DND-41 (cell line): ENCODE measurements around the gene SYNDIG1.

Experiments used
- ATAC-seq: fragments of 200-7000 bp; cut with Tn5 transposase; 3 replicates; pipeline ENCODE4 v1.9.1; 2021; ENCODE audit warnings: low read depth; ENCODE audit not compliant: insufficient read depth
- DNase-seq: peaks from one replicate; pipeline ENCODE4 v3.0.0-alpha.2; 2020
- H2AFZ ChIP-seq: 2 replicates; pipeline ENCODE4 v1.6.0; 2012; ENCODE audit warnings: low read depth, low read length
- H3K27ac ChIP-seq: 2 replicates; pipeline ENCODE4 v1.5.1; 2012; ENCODE audit warnings: low read length, inconsistent platforms
- H3K27me3 ChIP-seq: fragments of 200-600 bp; sonication (generic); 2 replicates; pipeline ENCODE4 v1.6.0; 2012; ENCODE audit warnings: low read length, mild to moderate bottlenecking, inconsistent platforms; ENCODE audit not compliant: insufficient read depth, poor library complexity
- H3K36me3 ChIP-seq: 2 replicates; pipeline ENCODE4 v1.5.1; 2012; ENCODE audit warnings: low read length, inconsistent platforms; ENCODE audit not compliant: insufficient read depth
- H3K4me1 ChIP-seq: 2 replicates; pipeline ENCODE4 v1.5.1; 2012; ENCODE audit warnings: mild to moderate bottlenecking, low read length; ENCODE audit not compliant: insufficient read depth
- H3K4me2 ChIP-seq: 2 replicates; pipeline ENCODE4 v1.6.0; 2012; ENCODE audit warnings: mild to moderate bottlenecking, moderate library complexity, low read length, inconsistent platforms; ENCODE audit not compliant: insufficient read depth
- H3K4me3 ChIP-seq, 2 experiments: fragments of 200-600 bp in 1 of 2; shearing (Covaris generic) in 1 of 2; 2 replicates each; pipeline ENCODE4 v1.5.1; 2012 to 2016; ENCODE audit warnings: inconsistent platforms in 2 of 2, low read length in 2 of 2, mild to moderate bottlenecking in 2 of 2, low read depth in 1 of 2, moderate library complexity in 1 of 2
- H3K79me2 ChIP-seq: 2 replicates; pipeline ENCODE4 v1.6.0; 2012; ENCODE audit warnings: low read length, inconsistent platforms; ENCODE audit not compliant: insufficient read depth
- H3K9ac ChIP-seq: 2 replicates; pipeline ENCODE4 v1.6.0; 2012; ENCODE audit warnings: low read depth, mild to moderate bottlenecking, inconsistent platforms, low read length, moderate library complexity
- H3K9me3 ChIP-seq: 2 replicates; pipeline ENCODE4 v1.5.1; 2012; ENCODE audit warnings: low read length, moderate library complexity, mild to moderate bottlenecking, inconsistent platforms; ENCODE audit not compliant: insufficient read depth, severe bottlenecking
- H4K20me1 ChIP-seq: 2 replicates; pipeline ENCODE4 v1.6.0; 2012; ENCODE audit warnings: low read length; ENCODE audit not compliant: insufficient read depth
- EZH2 ChIP-seq: IDR thresholded peaks from 3 replicates; pipeline ENCODE4 v1.6.1; 2012; ENCODE audit warnings: borderline replicate concordance, low read depth, mild to moderate bottlenecking, moderate library complexity, low read length, inconsistent platforms; ENCODE audit not compliant: severe bottlenecking
- TF ChIP-seq, protein P1 (sequence below): IDR thresholded peaks from 2 replicates; pipeline ENCODE4 v1.5.1; 2012; ENCODE audit warnings: borderline replicate concordance, low read length, moderate library complexity, mild to moderate bottlenecking; ENCODE audit not compliant: poor library complexity, severe bottlenecking; ENCODE audit errors: extremely low read depth

Gene SYNDIG1

DNA sequence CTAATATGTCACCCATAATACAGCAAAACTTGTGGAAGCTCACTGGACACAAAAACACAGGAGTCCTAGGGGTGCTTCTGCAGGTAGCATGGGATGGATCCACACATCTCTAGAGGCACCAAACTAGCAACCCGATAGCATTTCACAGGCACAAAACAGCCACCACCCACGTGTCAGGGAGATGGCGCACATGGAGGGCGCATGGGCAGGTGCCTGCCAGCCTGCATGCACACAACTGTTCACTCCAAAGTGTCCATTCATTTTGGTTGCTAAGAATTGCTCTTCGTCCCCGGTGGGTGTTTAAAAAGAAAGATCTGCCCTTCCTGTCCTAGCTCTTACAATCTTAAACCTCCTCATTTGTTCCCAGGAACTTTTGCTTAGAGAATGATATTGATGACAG is 171.3 kb downstream of the SYNDIG1 start:
- H3K9ac ChIP-seq = no peak overlapping the region
- DNase-seq (no peak), ATAC-seq (no peak)
- H3K4me3 ChIP-seq = no peak overlapping the region
- no peaks in the 10 kb centered on the region for H3K4me1 ChIP-seq
- H3K27ac ChIP-seq = no peak overlapping the region
- H3K27me3 ChIP-seq = no peaks in the 10 kb centered on the region
- H3K9me3 ChIP-seq = no peaks in the 10 kb centered on the region
- no peaks in the 10 kb centered on the region for H3K36me3 ChIP-seq
- TF ChIP-seq, protein P1, sequence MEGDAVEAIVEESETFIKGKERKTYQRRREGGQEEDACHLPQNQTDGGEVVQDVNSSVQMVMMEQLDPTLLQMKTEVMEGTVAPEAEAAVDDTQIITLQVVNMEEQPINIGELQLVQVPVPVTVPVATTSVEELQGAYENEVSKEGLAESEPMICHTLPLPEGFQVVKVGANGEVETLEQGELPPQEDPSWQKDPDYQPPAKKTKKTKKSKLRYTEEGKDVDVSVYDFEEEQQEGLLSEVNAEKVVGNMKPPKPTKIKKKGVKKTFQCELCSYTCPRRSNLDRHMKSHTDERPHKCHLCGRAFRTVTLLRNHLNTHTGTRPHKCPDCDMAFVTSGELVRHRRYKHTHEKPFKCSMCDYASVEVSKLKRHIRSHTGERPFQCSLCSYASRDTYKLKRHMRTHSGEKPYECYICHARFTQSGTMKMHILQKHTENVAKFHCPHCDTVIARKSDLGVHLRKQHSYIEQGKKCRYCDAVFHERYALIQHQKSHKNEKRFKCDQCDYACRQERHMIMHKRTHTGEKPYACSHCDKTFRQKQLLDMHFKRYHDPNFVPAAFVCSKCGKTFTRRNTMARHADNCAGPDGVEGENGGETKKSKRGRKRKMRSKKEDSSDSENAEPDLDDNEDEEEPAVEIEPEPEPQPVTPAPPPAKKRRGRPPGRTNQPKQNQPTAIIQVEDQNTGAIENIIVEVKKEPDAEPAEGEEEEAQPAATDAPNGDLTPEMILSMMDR = no peak
- no peak for TF ChIP-seq EZH2
- no peaks in the 10 kb centered on the region for H4K20me1 ChIP-seq
- H2AFZ ChIP-seq = no peak overlapping the region
- H3K4me2 ChIP-seq = no peak overlapping the region
- no peaks in the 10 kb centered on the region for H3K79me2 ChIP-seq

DNA sequence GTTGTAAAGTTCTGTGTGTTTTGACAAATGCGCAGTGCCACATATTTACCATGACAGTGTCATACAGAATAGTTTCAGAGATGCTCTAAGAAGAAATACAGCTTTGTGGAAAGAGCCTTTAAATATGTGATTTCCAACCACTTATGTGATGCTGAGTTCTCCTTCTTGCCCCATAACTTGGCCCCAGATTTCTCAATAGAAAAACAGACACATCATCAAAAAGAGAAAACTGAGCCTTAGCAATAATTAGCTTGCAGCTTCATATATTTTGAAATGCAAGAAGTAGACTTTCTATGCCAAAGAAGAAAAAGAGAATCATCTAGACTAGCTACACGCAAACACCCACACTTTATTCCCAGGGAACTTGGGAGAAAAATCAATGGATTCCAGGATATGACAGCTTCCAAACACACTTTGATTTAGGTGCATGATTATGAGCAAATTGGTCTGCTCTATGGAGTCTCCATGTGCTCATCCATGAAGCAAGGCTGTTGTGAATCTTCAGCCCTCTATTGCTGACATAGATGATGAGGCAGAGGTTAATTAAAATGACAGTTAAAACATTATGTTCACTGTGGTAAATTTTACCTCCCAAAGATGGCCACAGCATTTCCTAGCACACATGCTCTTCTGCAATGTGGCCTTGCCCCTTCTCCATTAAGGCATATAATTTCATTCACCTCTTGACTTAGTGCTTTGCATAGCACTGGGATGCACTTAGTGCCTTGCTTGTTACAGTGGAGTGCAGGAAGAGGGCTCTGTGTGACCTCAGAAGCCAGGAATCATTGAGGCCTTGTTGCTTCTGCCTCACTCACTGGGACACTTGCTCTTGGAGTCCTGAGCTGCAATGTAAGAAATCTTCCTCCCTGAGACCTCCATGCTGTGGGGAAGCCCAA is 174.6 kb downstream of the SYNDIG1 start:
- no peak for DNase-seq
- Histone ChIP-seq H3K27me3 (no peaks in the 10 kb centered on the region), H3K27ac (no peak overlapping the region), H4K20me1 (no peaks in the 10 kb centered on the region), H3K36me3 (no peaks in the 10 kb centered on the region), H3K4me3 (no peak overlapping the region), H3K9ac (no peak overlapping the region), H3K4me2 (no peak overlapping the region), H3K79me2 (no peaks in the 10 kb centered on the region), H3K4me1 (peaks cover 10% of the 10 kb centered on the region), H2AFZ (no peak overlapping the region), H3K9me3 (no peaks in the 10 kb centered on the region)
- TF ChIP-seq, protein P1 = no peak
- no peak for TF ChIP-seq EZH2
- no peak for ATAC-seq

DNA sequence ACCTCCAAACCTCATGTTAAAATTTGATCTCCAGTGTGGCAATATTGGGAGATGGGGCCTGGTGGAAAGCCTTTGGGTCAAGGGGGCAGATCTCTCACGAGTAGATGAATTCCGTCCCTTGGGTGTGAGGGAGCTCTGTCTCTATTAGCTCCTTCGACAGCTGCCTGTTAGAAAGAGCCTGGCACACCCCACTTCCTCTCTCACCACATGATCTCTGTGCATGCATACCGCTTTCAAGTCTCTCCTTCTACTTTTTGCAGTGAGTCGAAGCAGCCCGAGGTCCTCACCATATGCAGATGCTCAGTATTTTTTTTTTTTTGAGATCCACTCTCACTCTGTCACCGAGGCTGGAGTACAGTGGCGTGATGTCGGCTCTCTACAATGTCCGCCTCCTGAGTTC is 176.9 kb downstream of the SYNDIG1 start:
- no peaks in the 10 kb centered on the region for H3K27me3 ChIP-seq
- H3K4me1 ChIP-seq = peaks cover 10% of the 10 kb centered on the region
- peak; percentile 87 for ATAC-seq
- H3K9me3 ChIP-seq = no peaks in the 10 kb centered on the region
- DNase-seq = peak; percentile 42
- H3K4me2 ChIP-seq = no peak overlapping the region
- H3K36me3 ChIP-seq = no peaks in the 10 kb centered on the region
- H3K9ac ChIP-seq = no peak overlapping the region
- H3K4me3 ChIP-seq = no peak overlapping the region
- H4K20me1 ChIP-seq = no peaks in the 10 kb centered on the region
- H3K27ac ChIP-seq = no peak overlapping the region; the same call in 1 of the 2 replicates
- no peaks in the 10 kb centered on the region for H3K79me2 ChIP-seq
- TF ChIP-seq, protein P1 = no peak
- TF ChIP-seq EZH2 = no peak
- 0 out of 2 replicates have a peak overlapping the region, but pooled peaks have one; percentile 13 for H2AFZ ChIP-seq
